GM12878 (cell line): Measurements from ENCODE around the gene ARL11. TPM values are rescaled to one million over a fixed set of nuclear protein-coding genes. Genes with fewer than 3 reads are reported as not detected.

Experiments used
- ATAC-seq: fragments of 200-7000 bp; cut with Tn5 transposase; 3 replicates; pipeline ENCODE4 v1.9.1; 2020; ENCODE audit warnings: mild to moderate bottlenecking, moderate library complexity
- BruUV-seq: library from RNA; stranded (reverse); fragments of 400-500 nt; replicated peaks from 2 replicates; lab custom pipeline; 2021; lab: Mats Ljungman, UMichigan
- CTCF ChIA-PET: fragments of 300-600 bp; sonication (Branson Sonifier 250); formaldehyde crosslinking; extraction: SDS; loops from one replicate; lab custom pipeline; 2021; ENCODE audit warnings: inconsistent platforms; lab: Yijun Ruan, JAX
- POLR2A ChIA-PET: fragments of 350-600 bp; formaldehyde crosslinking; extraction: SDS; loops from one replicate; lab custom pipeline; 2021; ENCODE audit warnings: inconsistent platforms; lab: Charles Lee
- RAD21 ChIA-PET: fragments of 300-600 bp; sonication (Branson Sonifier 250); formaldehyde crosslinking; loops from one replicate; lab custom pipeline; 2023; ENCODE audit warnings: antibody characterized with exemption; ENCODE audit not compliant: unreplicated experiment; lab: Charles Lee
- SMC1A ChIA-PET: fragments of 300-600 bp; sonication (Branson Sonifier 250); formaldehyde crosslinking; loops from one replicate; lab custom pipeline; 2023; ENCODE audit not compliant: unreplicated experiment, uncharacterized antibody; lab: Charles Lee
- DNase-seq: peaks from one replicate; pipeline ENCODE4 v3.0.0-alpha.2; 2011; ENCODE audit warnings: low read depth, low spot score
- FAIRE-seq: peaks from 3 replicates; lab custom pipeline; 2011; peaks lifted over from hg19 to GRCh38; lab: Jason Lieb, UNC
- H2AFZ ChIP-seq: 2 replicates; pipeline ENCODE4 v1.6.0; 2011; ENCODE audit warnings: low read depth, low read length, control low read depth; ENCODE audit not compliant: control insufficient read depth
- H3K27ac ChIP-seq: 2 replicates; pipeline ENCODE4 v1.5.1; 2011; ENCODE audit warnings: control low read depth; ENCODE audit not compliant: control insufficient read depth, insufficient read depth
- H3K27me3 ChIP-seq, 2 experiments: replicated peaks in 1 of 2; 2 replicates each; pipeline versions ENCODE4 v1.6.0 to v1.6.1; 2011; ENCODE audit warnings: low read length in 1 of 2; ENCODE audit not compliant: control insufficient read depth in 2 of 2, insufficient read depth in 2 of 2
- H3K36me3 ChIP-seq, 2 experiments: 2 replicates each; pipeline ENCODE4 v1.5.1; 2011; ENCODE audit warnings: low read length in 1 of 2; ENCODE audit not compliant: control insufficient read depth in 2 of 2, insufficient read depth in 2 of 2
- H3K4me1 ChIP-seq: 2 replicates; pipeline ENCODE4 v1.6.1; 2011; ENCODE audit warnings: mild to moderate bottlenecking, low read length, moderate library complexity, mixed read lengths; ENCODE audit not compliant: control insufficient read depth, insufficient read depth
- H3K4me2 ChIP-seq: 2 replicates; pipeline ENCODE4 v1.6.0; 2011; ENCODE audit warnings: control low read depth; ENCODE audit not compliant: control insufficient read depth, insufficient read depth
- H3K4me3 ChIP-seq: fragments of 200-600 bp; sonication (generic); 2 replicates; pipeline ENCODE4 v1.5.1; 2016
- H3K79me2 ChIP-seq: 2 replicates; pipeline ENCODE4 v1.6.0; 2011; ENCODE audit warnings: low read length; ENCODE audit not compliant: control insufficient read depth, insufficient read depth
- H3K9ac ChIP-seq: 2 replicates; pipeline ENCODE4 v1.8.0; 2011; ENCODE audit warnings: low read length, control low read depth, mixed read lengths; ENCODE audit not compliant: control insufficient read depth, insufficient read depth
- H3K9me3 ChIP-seq: replicated peaks from 3 replicates; pipeline ENCODE4 v1.5.1; 2011; ENCODE audit warnings: mild to moderate bottlenecking, low read length; ENCODE audit not compliant: control insufficient read depth, insufficient read depth
- H4K20me1 ChIP-seq: 2 replicates; pipeline ENCODE4 v1.6.0; 2011; ENCODE audit not compliant: control insufficient read depth, insufficient read depth
- DPF2 ChIP-seq: fragments of 450-650 bp; IDR thresholded peaks from 2 replicates; pipeline ENCODE4 v1.6.1; 2017; ENCODE audit warnings: mild to moderate bottlenecking
- MLLT1 ChIP-seq: fragments of 450-650 bp; IDR thresholded peaks from 2 replicates; pipeline ENCODE4 v1.6.1; 2016; ENCODE audit warnings: mild to moderate bottlenecking
- NR2F1 ChIP-seq: fragments of 450-650 bp; conservative IDR thresholded peaks from 2 replicates; pipeline ENCODE4 v1.6.1; 2017; ENCODE audit warnings: mild to moderate bottlenecking
- PBX3 ChIP-seq: IDR thresholded peaks from 2 replicates; pipeline ENCODE4 v1.6.1; 2011; ENCODE audit warnings: mild to moderate bottlenecking, low read depth, low read length, moderate library complexity; ENCODE audit not compliant: insufficient replicate concordance
- WGBS: methylation state at CpG from one replicate; pipeline ENCODE4 v1.1.6; 2016; ENCODE audit warnings: low lambda C conversion rate; ENCODE audit not compliant: insufficient replicate concordance, insufficient coverage; ENCODE audit errors: missing lambda C conversion rate; 5-methylcytosine and 5-hydroxymethylcytosine counted together
- in situ Hi-C: fragments of 300-500 bp; cut with MboI; formaldehyde crosslinking; loops from 9 replicates; pipeline ENCODE4 v1.14.3; 2018; ENCODE audit warnings: mixed read lengths
- intact Hi-C: fragments of 100-400 bp; cut with micrococcal nuclease; formaldehyde crosslinking; loops from one replicate; pipeline ENCODE4 v1.14.2; 2022; ENCODE audit not compliant: unreplicated experiment
- polyA plus RNA-seq, 11 experiments: library from polyadenylated mRNA; depleted of rRNA in 4 of 11; unstranded in 6 of 11; stranded (reverse) in 5 of 11; fragments of >200 nt; fragmentation: Nextera tagmentation in 4 of 11; fragmentation: Illumina TruSeq in 1 of 11; extraction: Ambion mirVana in 4 of 11; extraction: Trizol in 1 of 11; gene quantifications; 1 replicate in 1 of 11; 2 replicates in 10 of 11; pipeline versions ENCODE4 v1.2.1 to v1.2.3, GENCODE V29; 2011 to 2016; ENCODE audit warnings: inconsistent platforms in 2 of 11, missing spikeins in 2 of 11, low read depth in 1 of 11
- total RNA-seq, 4 experiments: library from RNA; depleted of rRNA in 3 of 4; stranded (reverse); fragments of >200 nt in 3 of 4; fragmentation: Illumina TruSeq in 1 of 4; extraction: Trizol in 1 of 4; gene quantifications; 2 replicates each; pipeline versions ENCODE4 v1.2.1 to v1.2.3, GENCODE V29; 2013 to 2021

Gene ARL11
- total and polyA plus RNA-seq, 10 of the 15 experiments (the other 5 are each of a cell fraction or from before 2014, with no cell fraction given): 2.0 to 7.2 (median 4.4) TPM

- RAD21 ChIA-PET: no interaction called here
- Histone ChIP-seq H3K27me3 (no peaks in the 10 kb centered on the region), H3K36me3 (no peaks in the 10 kb centered on the region), H3K79me2 (peaks cover 6% of the 10 kb centered on the region), H2AFZ (no peak overlapping the region), H3K4me1 (peaks cover 14% of the 10 kb centered on the region), H3K4me2 (no peak overlapping the region), H3K9me3 (no peaks in the 10 kb centered on the region), H3K4me3 (no peak overlapping the region), H4K20me1 (no peaks in the 10 kb centered on the region; the same call in 1 of the 2 replicates), H3K9ac (no peak overlapping the region), H3K27ac (no peak overlapping the region)
- DNase-seq: no peak
- POLR2A ChIA-PET: no interaction called here
- peak; percentile 78 for FAIRE-seq
- CTCF ChIA-PET: interaction anchor here (0.6 to 1.5 kb wide), 4 partner anchors 12 to 176 kb away, joined by 3 to 4 read pairs (median 4); no protein-coding TSS in a partner anchor
- SMC1A ChIA-PET: interaction anchor here (0.8 to 1.3 kb wide), 3 partner anchors 12 to 109 kb away, joined by 3 read pairs; no protein-coding TSS in a partner anchor
- no peak for TF ChIP-seq MLLT1
- no peak for TF ChIP-seq DPF2
- no peak for TF ChIP-seq NR2F1
- TF ChIP-seq PBX3: no peak
- no peak for ATAC-seq
- BruUV-seq: no TSS peak
- in situ Hi-C loops: no loop called here
- 97% methylated on average over 4 of the region's 4 CpGs for WGBS
- intact Hi-C loops: loop anchor here (10.0 kb wide), 1 partner anchor 237 kb away; the partner anchor contains the start of genes CAB39L and SETDB2
These were observed 53.6 kb downstream of the ARL11 start for GRCh38 chr13:49681842-49682435.

Other genes with a start within 250 kb of the ARL11 start
- gene CAB39L, start 184.4 kb upstream of the ARL11 start, total RNA-seq (2014; rRNA removed): 1.2 and 1.9 TPM in 2 replicates
- gene CAB39L, start 184.4 kb upstream of the ARL11 start, total RNA-seq (2014; rRNA removed; fragmentation: Illumina TruSeq; extraction: Trizol): 1.9 and 2.1 TPM in 2 replicates
- gene CAB39L, start 184.4 kb upstream of the ARL11 start, total RNA-seq (2021): 2.2 and 3.0 TPM in 2 replicates
- gene CAB39L, start 184.4 kb upstream of the ARL11 start, polyA plus RNA-seq (2011; rRNA removed): 2.9 and 5.0 TPM in 2 replicates
- gene CAB39L, start 184.4 kb upstream of the ARL11 start, polyA plus RNA-seq (2014; fragmentation: Illumina TruSeq; extraction: Trizol): 1.9 and 2.0 TPM in 2 replicates
- gene CAB39L, start 184.4 kb upstream of the ARL11 start, polyA plus RNA-seq (2014; fragmentation: Nextera tagmentation; extraction: Ambion mirVana): 1 to 10 TPM in 1 of 2 experiments, under 1 TPM in 1; 0.88 to 1.6 TPM
- gene CAB39L, start 184.4 kb upstream of the ARL11 start, polyA plus RNA-seq (2014; rRNA removed): 1.0 and 1.4 TPM in 2 replicates
- gene CAB39L, start 184.4 kb upstream of the ARL11 start, polyA plus RNA-seq (2016; fragmentation: Nextera tagmentation; extraction: Ambion mirVana): 1 to 10 TPM; 1.6 to 1.8 TPM
- gene SETDB2, start 184.2 kb upstream of the ARL11 start, total RNA-seq (2014; rRNA removed): 5.7 and 6.6 TPM in 2 replicates
- gene SETDB2, start 184.2 kb upstream of the ARL11 start, total RNA-seq (2014; rRNA removed; fragmentation: Illumina TruSeq; extraction: Trizol): 8.3 and 9.5 TPM in 2 replicates
- 5.7 and 6.6 TPM in 2 replicates for gene SETDB2, start 184.2 kb upstream of the ARL11 start, total RNA-seq (2021)
- 8.9 and 16.8 TPM in 2 replicates for gene SETDB2, start 184.2 kb upstream of the ARL11 start, polyA plus RNA-seq (2011; rRNA removed)
- 8.2 and 8.7 TPM in 2 replicates for gene SETDB2, start 184.2 kb upstream of the ARL11 start, polyA plus RNA-seq (2014; fragmentation: Illumina TruSeq; extraction: Trizol)
- 1 to 10 TPM; 1.2 to 1.4 TPM for gene SETDB2, start 184.2 kb upstream of the ARL11 start, polyA plus RNA-seq (2014; fragmentation: Nextera tagmentation; extraction: Ambion mirVana)
- gene SETDB2, start 184.2 kb upstream of the ARL11 start, polyA plus RNA-seq (2014; rRNA removed): 3.1 and 4.5 TPM in 2 replicates
- 10 to 100 TPM in 1 of 2 experiments, 1 to 10 TPM in 1; 8.4 to 10.0 TPM for gene SETDB2, start 184.2 kb upstream of the ARL11 start, polyA plus RNA-seq (2016; fragmentation: Nextera tagmentation; extraction: Ambion mirVana)
- gene PHF11, start 132.6 kb upstream of the ARL11 start, total RNA-seq (2014; rRNA removed): 17.8 and 24.5 TPM in 2 replicates
- gene PHF11, start 132.6 kb upstream of the ARL11 start, total RNA-seq (2014; rRNA removed; fragmentation: Illumina TruSeq; extraction: Trizol): 35.0 and 36.3 TPM in 2 replicates
- gene PHF11, start 132.6 kb upstream of the ARL11 start, total RNA-seq (2021): 33.9 and 35.6 TPM in 2 replicates
- gene PHF11, start 132.6 kb upstream of the ARL11 start, polyA plus RNA-seq (2011; rRNA removed): 77.3 and 89.2 TPM in 2 replicates
- 50.1 and 64.6 TPM in 2 replicates for gene PHF11, start 132.6 kb upstream of the ARL11 start, polyA plus RNA-seq (2014; fragmentation: Illumina TruSeq; extraction: Trizol)
- gene PHF11, start 132.6 kb upstream of the ARL11 start, polyA plus RNA-seq (2014; fragmentation: Nextera tagmentation; extraction: Ambion mirVana): 10 to 100 TPM; 16.9 to 23.0 TPM
- gene PHF11, start 132.6 kb upstream of the ARL11 start, polyA plus RNA-seq (2014; rRNA removed): 39.7 and 40.9 TPM in 2 replicates
- gene PHF11, start 132.6 kb upstream of the ARL11 start, polyA plus RNA-seq (2016; fragmentation: Nextera tagmentation; extraction: Ambion mirVana): 10 to 100 TPM; 24.2 to 31.6 TPM
- gene RCBTB1, start 42.9 kb upstream of the ARL11 start, total RNA-seq (2014; rRNA removed): 7.5 and 9.4 TPM in 2 replicates
- 11.4 and 11.7 TPM in 2 replicates for gene RCBTB1, start 42.9 kb upstream of the ARL11 start, total RNA-seq (2014; rRNA removed; fragmentation: Illumina TruSeq; extraction: Trizol)
- gene RCBTB1, start 42.9 kb upstream of the ARL11 start, total RNA-seq (2021): 10.6 and 12.3 TPM in 2 replicates
- gene RCBTB1, start 42.9 kb upstream of the ARL11 start, polyA plus RNA-seq (2011; rRNA removed): 11.4 and 13.9 TPM in 2 replicates
- 13.5 and 16.6 TPM in 2 replicates for gene RCBTB1, start 42.9 kb upstream of the ARL11 start, polyA plus RNA-seq (2014; fragmentation: Illumina TruSeq; extraction: Trizol)
- 1 to 10 TPM; 5.1 to 5.7 TPM for gene RCBTB1, start 42.9 kb upstream of the ARL11 start, polyA plus RNA-seq (2014; fragmentation: Nextera tagmentation; extraction: Ambion mirVana)
- gene RCBTB1, start 42.9 kb upstream of the ARL11 start, polyA plus RNA-seq (2014; rRNA removed): 8.6 and 11.1 TPM in 2 replicates
- 10 to 100 TPM; 11.1 to 11.3 TPM for gene RCBTB1, start 42.9 kb upstream of the ARL11 start, polyA plus RNA-seq (2016; fragmentation: Nextera tagmentation; extraction: Ambion mirVana)
- gene EBPL, start 63.0 kb downstream of the ARL11 start, total RNA-seq (2014; rRNA removed): 56.5 and 57.4 TPM in 2 replicates
- gene EBPL, start 63.0 kb downstream of the ARL11 start, total RNA-seq (2014; rRNA removed; fragmentation: Illumina TruSeq; extraction: Trizol): 35.1 and 35.8 TPM in 2 replicates
- gene EBPL, start 63.0 kb downstream of the ARL11 start, total RNA-seq (2021): 42.4 and 43.0 TPM in 2 replicates
- gene EBPL, start 63.0 kb downstream of the ARL11 start, polyA plus RNA-seq (2011; rRNA removed): 44.5 and 61.5 TPM in 2 replicates
- gene EBPL, start 63.0 kb downstream of the ARL11 start, polyA plus RNA-seq (2014; fragmentation: Illumina TruSeq; extraction: Trizol): 39.8 and 41.9 TPM in 2 replicates
- gene EBPL, start 63.0 kb downstream of the ARL11 start, polyA plus RNA-seq (2014; fragmentation: Nextera tagmentation; extraction: Ambion mirVana): 10 to 100 TPM in 1 of 2 experiments, 1 to 10 TPM in 1; 6.2 to 16.7 TPM
- gene EBPL, start 63.0 kb downstream of the ARL11 start, polyA plus RNA-seq (2014; rRNA removed): 59.3 and 72.8 TPM in 2 replicates
- gene EBPL, start 63.0 kb downstream of the ARL11 start, polyA plus RNA-seq (2016; fragmentation: Nextera tagmentation; extraction: Ambion mirVana): 10 to 100 TPM; 52.5 to 67.6 TPM
- 23.7 and 27.6 TPM in 2 replicates for gene KPNA3, start 164.2 kb downstream of the ARL11 start, total RNA-seq (2014; rRNA removed)
- gene KPNA3, start 164.2 kb downstream of the ARL11 start, total RNA-seq (2014; rRNA removed; fragmentation: Illumina TruSeq; extraction: Trizol): 32.8 TPM in 2 replicates
- gene KPNA3, start 164.2 kb downstream of the ARL11 start, total RNA-seq (2021): 45.9 and 46.9 TPM in 2 replicates
- 29.4 and 38.3 TPM in 2 replicates for gene KPNA3, start 164.2 kb downstream of the ARL11 start, polyA plus RNA-seq (2011; rRNA removed)
- gene KPNA3, start 164.2 kb downstream of the ARL11 start, polyA plus RNA-seq (2014; fragmentation: Illumina TruSeq; extraction: Trizol): 50.5 and 64.0 TPM in 2 replicates
- 10 to 100 TPM; 23.3 to 27.5 TPM for gene KPNA3, start 164.2 kb downstream of the ARL11 start, polyA plus RNA-seq (2014; fragmentation: Nextera tagmentation; extraction: Ambion mirVana)
- gene KPNA3, start 164.2 kb downstream of the ARL11 start, polyA plus RNA-seq (2014; rRNA removed): 20.0 and 23.3 TPM in 2 replicates
- gene KPNA3, start 164.2 kb downstream of the ARL11 start, polyA plus RNA-seq (2016; fragmentation: Nextera tagmentation; extraction: Ambion mirVana): 10 to 100 TPM; 36.4 to 37.3 TPM